ENCODE data around the gene NFIC.
"Not testable (repeated sequence)": the region's sequence is repeated elsewhere in the genome, so short reads cannot be mapped to it uniquely, and the experiment has no call there.

The NFIC gene

DNA sequence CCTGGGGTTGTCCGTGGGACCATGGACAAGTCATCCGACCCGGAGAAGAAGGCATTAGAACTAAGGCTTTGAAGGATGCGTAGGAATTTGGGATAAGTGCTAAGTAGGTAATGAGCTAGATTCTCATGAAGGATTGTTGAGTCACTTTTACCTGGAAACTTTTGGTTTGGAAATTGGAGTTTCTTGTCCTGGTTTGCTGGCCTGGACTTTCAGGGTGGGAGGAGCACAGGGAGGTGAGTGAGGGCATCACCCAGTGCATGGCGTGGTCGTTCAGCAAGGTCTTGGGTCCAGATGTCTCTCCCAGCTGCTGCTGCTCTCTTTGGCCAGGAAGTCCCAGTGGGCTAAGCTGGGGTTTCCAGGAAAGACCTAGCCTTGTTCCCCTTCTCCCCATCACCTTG lies 7.6 kb downstream of the NFIC start:
- DNase-seq (ENCODE audit: low read depth, low spot score): no peak

GRCh38 chr19:3374369-3375112 lies 8.2 kb downstream of the NFIC start:
- DNase-seq (ENCODE audit: low read depth, low spot score): no peak

GRCh38 chr19:3375221-3376090 lies 9.1 kb downstream of the NFIC start:
- DNase-seq (ENCODE audit: low read depth, low spot score): no peak

GRCh38 chr19:3376091-3376455 lies 9.7 kb downstream of the NFIC start:
- not testable (repeated sequence) for DNase-seq (ENCODE audit: low read depth, low spot score)

DNA sequence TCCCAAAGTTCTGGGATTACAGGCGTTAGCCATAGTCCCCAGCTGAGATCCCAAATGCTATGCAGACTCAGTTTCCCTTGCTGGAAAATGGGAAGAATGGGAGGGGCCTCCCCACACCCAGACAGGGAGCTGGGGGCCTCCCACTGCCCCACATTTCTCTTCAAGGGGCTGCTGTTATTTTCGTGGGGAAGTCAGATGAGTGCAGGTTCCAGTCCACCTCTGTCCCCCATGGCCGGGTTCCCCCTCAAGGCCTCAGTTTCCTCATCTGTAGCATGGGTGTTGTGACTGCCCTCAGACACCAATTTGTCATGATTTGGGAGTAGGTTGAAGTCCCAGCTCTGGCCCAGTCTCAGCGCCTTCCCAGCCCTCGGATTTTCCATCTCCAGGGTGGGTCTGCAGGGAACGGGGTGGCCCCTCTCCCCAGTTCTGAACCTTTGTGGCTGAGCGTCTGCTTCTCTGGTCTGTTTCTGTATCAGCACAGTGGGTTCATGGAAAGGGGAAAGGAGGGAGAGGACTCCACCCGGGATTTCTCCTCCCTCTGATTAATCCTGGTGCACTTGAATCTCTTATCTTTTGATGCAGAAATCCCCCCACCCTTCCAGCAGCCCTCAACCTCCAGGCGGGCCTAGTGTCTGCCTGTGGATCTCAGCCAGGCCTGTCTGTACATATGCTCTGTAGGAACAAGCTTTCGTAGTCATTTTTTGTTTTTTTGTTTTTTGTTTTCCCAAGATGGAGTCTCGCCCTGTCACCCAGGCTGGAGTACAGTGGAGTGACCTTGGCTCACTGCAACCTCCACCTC lies 12.2 kb downstream of the NFIC start:
- DNase-seq (ENCODE audit: low read depth, low spot score): no peak

DNA sequence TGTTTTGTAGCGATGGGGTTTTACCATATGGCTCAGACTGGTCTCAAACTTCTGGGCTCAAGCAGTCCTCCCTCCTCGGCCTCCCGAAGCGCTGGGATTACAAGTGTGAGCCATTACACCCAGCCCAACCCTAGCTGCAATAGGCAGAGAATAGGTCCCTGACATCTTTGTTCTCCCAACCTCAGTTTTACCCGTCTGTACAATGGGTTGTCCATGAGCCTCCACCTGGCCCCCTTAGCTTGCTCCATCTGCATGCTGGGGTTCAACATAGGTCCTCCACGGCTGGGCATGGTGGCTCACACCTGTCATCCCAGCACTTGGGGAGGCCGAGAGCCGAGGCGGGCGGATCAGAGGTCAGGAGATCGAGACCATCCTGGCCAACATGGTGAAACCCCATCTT lies 14.4 kb downstream of the NFIC start:
- DNase-seq (ENCODE audit: low read depth, low spot score): no peak

- no peak for DNase-seq (ENCODE audit: low read depth, low spot score)
Observed at GRCh38 chr19:3381701-3382372, 15.5 kb downstream of the NFIC start.

GRCh38 chr19:3382460-3383100 lies 16.2 kb downstream of the NFIC start:
- no peak for DNase-seq (ENCODE audit: low read depth, low spot score)

GRCh38 chr19:3383121-3383722 lies 16.8 kb downstream of the NFIC start:
- DNase-seq (ENCODE audit: low read depth, low spot score): no peak

- no peak for DNase-seq (ENCODE audit: low read depth, low spot score)
Observed at GRCh38 chr19:3386447-3387234, 20.3 kb downstream of the NFIC start.

- no peak for DNase-seq (ENCODE audit: low read depth, low spot score)
Observed at GRCh38 chr19:3387645-3388589, 21.5 kb downstream of the NFIC start.

DNA sequence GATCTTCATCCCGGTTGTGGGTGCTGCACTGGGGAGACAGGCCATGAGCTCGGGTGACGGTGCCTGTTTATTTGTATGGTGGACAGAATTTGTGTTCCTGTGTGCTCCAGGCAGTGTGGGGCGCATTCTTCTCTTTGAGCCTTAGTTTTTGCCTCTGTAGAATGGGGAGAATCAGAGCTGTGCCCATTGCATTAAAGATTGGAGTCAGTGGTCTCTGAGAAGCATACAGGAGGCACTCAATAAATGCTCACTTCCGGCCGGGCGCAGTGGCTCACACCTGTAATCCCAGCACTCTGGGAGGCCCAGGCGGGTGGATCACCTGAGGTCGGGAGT lies 23.0 kb downstream of the NFIC start:
- DNase-seq (ENCODE audit: low read depth, low spot score): no peak

DNA sequence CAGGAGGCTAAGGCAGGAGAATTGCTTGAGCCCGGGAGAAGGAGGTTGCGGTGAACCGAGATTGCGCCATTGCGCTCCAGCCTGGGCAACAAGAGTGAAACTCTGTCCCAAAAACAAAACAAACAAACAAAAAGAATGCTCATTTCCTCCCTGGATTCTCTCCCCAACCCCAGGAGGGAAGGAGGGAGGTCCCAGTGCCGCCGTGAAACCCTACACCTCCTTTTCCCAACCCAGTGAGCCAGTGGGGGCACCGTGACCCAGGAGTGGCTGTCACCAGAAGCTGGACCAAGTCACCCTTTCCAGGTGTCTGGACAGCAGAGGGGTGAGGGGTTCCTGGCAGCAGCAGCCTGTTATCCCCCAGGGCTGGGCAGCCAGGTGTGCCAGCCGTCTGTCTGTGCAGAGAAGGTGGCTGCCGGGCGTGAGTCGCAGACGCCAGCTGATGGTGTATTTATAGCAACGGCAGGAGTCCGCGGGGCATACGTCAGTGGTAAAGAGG lies 23.5 kb downstream of the NFIC start:
- peak; percentile 41 for DNase-seq (ENCODE audit: low read depth, low spot score)

DNA sequence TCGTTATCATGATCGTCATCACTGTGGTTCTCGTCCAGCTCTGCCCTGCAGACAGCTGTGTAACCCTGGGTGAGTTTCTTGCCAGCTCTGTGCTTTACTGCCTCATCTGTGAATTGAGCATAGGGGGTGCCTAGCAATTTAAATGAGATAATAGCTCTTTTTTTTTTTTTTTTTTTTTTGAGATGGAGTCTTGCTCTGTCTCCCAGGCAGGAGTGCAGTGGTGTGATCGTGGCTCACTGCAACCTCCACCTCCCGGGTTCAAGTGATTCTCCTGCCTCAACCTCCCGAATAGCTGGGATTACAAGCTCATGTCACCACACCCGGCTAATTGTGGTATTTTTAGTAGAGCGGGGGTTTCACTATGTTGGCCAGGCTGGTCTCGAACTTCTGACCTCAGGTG lies 25.5 kb downstream of the NFIC start:
- not testable (repeated sequence) for DNase-seq (ENCODE audit: low read depth, low spot score)

DNA sequence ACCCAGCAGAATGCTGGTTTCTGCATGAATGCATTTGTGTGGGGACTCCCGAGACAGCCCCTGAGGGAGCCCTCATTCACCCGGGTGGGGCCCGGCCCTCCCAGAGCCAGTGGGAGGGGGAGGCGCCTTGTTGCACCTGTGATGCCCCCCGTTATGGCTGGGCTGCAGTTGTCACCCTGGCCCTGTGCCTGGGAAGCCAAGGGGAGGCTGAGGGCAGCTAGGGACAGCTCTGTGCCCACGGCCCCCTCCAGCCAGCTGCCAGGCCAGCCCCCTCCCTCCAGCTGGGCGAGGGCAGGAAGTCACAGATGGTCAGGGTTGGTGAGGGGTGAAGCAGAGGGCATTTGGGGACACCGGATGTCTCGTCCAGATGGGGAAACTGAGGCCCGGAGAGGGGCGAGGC lies 26.1 kb downstream of the NFIC start:
- no peak for DNase-seq (ENCODE audit: low read depth, low spot score)

GRCh38 chr19:3396881-3397265 lies 30.5 kb downstream of the NFIC start:
- DNase-seq (ENCODE audit: low read depth, low spot score): no peak

GRCh38 chr19:3397266-3398022 lies 31.1 kb downstream of the NFIC start:
- DNase-seq (ENCODE audit: low read depth, low spot score): no peak

Data from ELF-1 (cell line).